ENCODE measurements around the gene MBTPS1.

DNA sequence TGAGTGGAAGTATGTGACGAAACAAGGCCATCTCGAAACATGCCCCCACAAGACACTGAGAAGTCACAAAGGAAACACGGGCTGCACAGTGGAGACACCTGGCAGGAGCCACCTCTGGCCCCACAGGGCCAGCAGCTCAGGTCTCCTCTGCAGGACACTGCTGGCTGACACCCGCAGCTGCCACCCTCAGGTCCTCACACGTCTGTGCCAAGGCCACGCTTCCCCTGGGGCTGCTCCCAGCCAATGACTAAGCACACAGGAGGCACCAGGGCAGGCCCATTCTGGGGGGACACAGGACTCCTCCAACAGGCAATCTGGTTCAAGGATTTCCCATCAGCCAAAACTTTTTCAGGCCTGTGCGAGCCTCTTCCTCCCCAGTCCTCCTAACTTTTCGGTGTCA, 36.4 kb downstream of the MBTPS1 start:
- no peak for TF ChIP-seq GATA3 (IDR thresholded peaks at IDR 0.05; ENCODE audit: low read depth, low read length)
- no peak for TF ChIP-seq GATA2 (IDR thresholded peaks at IDR 0.05; ENCODE audit: low read depth, low read length)

Measured in SH-SY5Y (cell line).